Activated CD4-positive, alpha-beta memory T cell treated with anti-CD3 and anti-CD28 coated beads, Interleukin-2, amount 10 ng/mL, durations not matched to agents 7 days and 5 days (primary cell): ENCODE data around the gene RPRML. TPM values are rescaled to one million over a fixed set of nuclear protein-coding genes. Genes with fewer than 3 reads are reported as not detected.
"Not testable (repeated sequence)": the region's sequence is repeated elsewhere in the genome, so short reads cannot be mapped to it uniquely, and the experiment has no call there.

Experiments
- CTCF ChIA-PET: fragments of 350-600 bp; sonication (Branson Sonifier 250); formaldehyde crosslinking; loops from one replicate; lab custom pipeline; 2021; ENCODE audit warnings: antibody characterized with exemption, inconsistent platforms; lab: Charles Lee
- POLR2A ChIA-PET: fragments of 350-600 bp; sonication (Branson Sonifier 250); formaldehyde crosslinking; loops from one replicate; lab custom pipeline; 2021; ENCODE audit warnings: antibody characterized with exemption; lab: Charles Lee
- DNase-seq: peaks from one replicate; pipeline ENCODE4 v3.0.0-alpha.2; 2020
- H3K27ac Mint-ChIP-seq: one replicate; pipeline ENCODE4 v1.8.0; 2021; ENCODE audit warnings: mild to moderate bottlenecking, mixed read lengths
- H3K27me3 Mint-ChIP-seq: one replicate; pipeline ENCODE4 v1.8.0; 2021; ENCODE audit warnings: mixed read lengths
- H3K36me3 Mint-ChIP-seq: one replicate; pipeline ENCODE4 v1.8.0; 2021; ENCODE audit warnings: low read depth, mixed read lengths
- H3K4me1 Mint-ChIP-seq: one replicate; pipeline ENCODE4 v1.8.0; 2021; ENCODE audit warnings: mixed read lengths
- H3K4me3 Mint-ChIP-seq: one replicate; pipeline ENCODE4 v1.8.0; 2021; ENCODE audit warnings: mild to moderate bottlenecking, mixed read lengths
- H3K9me3 Mint-ChIP-seq: one replicate; pipeline ENCODE4 v1.8.0; 2021; ENCODE audit warnings: mixed read lengths
- total RNA-seq, 2 experiments: library from RNA; stranded (reverse); gene quantifications; one replicate each; pipeline ENCODE4 v1.2.3, GENCODE V29; 2021

Gene RPRML
- total RNA-seq = not detected

DNA sequence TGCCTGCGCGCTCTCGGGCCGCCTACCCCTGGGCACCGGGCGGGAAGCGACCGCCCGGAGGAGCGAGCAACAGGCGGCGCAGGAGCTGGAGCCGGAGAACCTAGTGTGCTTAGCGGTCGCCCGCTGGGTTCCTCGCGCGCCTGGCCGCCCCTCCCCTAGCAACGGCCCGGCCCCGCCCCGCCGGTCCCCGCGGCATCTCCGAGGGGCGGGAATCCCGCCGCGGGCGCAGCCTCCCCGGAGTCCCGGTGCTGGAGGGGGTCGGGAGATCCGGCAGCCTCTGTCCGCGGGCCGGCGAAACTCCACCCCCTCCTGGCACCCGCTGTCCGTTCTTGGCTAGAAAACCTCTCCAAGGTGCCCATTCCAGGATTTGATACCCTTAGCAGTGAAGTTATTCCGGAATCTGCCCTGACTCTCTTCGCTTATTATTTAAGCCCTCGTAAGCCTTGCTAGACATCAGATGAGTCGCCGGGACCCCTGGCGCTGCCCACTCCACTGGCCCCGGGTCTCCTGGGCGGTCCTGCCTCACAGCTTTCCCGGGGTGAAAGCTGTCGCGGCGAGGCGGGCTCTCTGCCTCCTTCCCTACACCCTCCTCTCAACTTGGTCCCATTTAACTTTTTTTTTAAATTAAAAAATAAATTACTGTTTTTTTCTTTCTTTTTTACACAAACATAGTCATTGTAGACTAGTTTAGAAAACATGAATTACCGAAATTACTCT, at the start of gene RPRML:
RPRML (minus strand) TSS at position 107 of the 717 bp plus-strand sequence. CDS start 246 bp downstream, outside the sequence.
- CTCF ChIA-PET = no interaction called here
- Mint-ChIP-seq H3K27me3 (peaks cover 50% of the 10 kb centered on the region), H3K9me3 (no peaks in the 10 kb centered on the region), H3K27ac (no peak within 1 kb of the TSS), H3K4me3 (peak within 1 kb of the TSS; percentile 60), H3K4me1 (peaks cover 12% of the 10 kb centered on the region), H3K36me3 (no peaks in the 10 kb centered on the region)
- peak; percentile 30 for DNase-seq
- POLR2A ChIA-PET = no interaction called here

DNA sequence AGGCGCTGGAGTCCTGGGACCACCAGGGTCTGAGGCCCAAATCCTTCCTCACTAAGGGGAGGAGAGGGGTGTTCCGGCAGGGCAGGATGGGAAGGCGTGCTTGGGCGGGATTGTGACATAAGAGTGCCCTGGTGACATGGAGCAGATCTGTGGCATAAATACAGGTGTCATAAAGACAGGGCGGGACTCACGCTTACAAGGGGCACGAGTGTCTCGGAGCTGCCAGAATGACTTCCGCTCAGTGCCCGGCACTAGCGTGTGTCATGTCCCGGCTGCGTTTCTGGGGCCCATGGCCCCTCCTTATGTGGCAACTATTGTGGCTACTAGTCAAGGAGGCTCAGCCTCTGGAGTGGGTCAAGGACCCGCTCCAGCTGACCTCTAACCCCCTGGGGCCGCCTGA, 37.9 kb upstream of the RPRML start:
- not testable (repeated sequence) for H3K27ac Mint-ChIP-seq, H3K27me3 Mint-ChIP-seq, H3K9me3 Mint-ChIP-seq

DNA sequence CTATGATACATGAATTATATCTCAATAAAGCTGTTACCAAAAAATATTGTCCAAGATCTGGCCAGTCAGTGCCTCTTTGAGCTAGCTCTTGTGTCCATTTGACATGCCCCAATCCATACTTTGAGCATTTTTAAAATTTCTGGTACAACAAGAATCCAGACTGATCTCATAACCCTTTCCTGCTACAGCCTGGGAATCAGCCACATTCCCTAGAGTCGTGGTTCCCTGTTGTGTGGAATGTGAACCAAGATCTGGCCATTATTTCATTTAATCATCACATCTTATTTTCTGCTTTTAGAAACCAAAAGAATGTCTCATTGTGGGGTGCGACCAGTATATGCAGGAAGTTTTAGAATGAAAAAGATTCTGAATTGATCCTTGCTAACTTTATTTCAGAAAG, 34.3 kb upstream of the RPRML start:
- no peak overlapping the region for H3K4me3 Mint-ChIP-seq
- no peaks in the 10 kb centered on the region for H3K9me3 Mint-ChIP-seq
- H3K36me3 Mint-ChIP-seq = no peaks in the 10 kb centered on the region
- peaks cover 9% of the 10 kb centered on the region for H3K4me1 Mint-ChIP-seq
- no peak overlapping the region for H3K27ac Mint-ChIP-seq
- ChIA-PET POLR2A (no interaction called here), CTCF (no interaction called here)
- DNase-seq = no peak
- no peaks in the 10 kb centered on the region for H3K27me3 Mint-ChIP-seq

More for the DNA sequence above, 37.9 kb upstream of the RPRML start:
- H3K36me3 Mint-ChIP-seq, DNase-seq, POLR2A ChIA-PET, H3K4me1 Mint-ChIP-seq, CTCF ChIA-PET, H3K4me3 Mint-ChIP-seq: not testable (repeated sequence)

DNA sequence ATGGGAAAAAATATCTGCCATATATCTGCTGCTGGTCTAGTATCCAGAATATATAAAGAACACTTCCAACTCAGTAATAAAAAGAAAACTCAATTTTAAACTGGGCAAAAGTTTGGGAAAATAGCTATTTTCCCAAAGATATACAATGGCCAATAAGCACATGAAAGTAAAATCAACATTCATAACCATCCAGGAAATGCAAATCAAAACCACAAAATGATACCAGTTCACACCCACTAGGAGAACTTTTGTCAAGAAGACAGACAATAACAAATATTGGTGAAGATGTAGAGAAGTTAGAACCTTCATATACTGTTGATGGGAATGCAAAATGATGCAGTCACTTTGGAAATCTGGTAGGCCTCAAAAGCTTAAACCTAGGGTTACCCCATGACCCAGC, 33.4 kb upstream of the RPRML start:
- Mint-ChIP-seq H3K9me3 (no peaks in the 10 kb centered on the region), H3K27ac (no peak overlapping the region), H3K27me3 (no peaks in the 10 kb centered on the region), H3K36me3 (no peaks in the 10 kb centered on the region), H3K4me3 (no peak overlapping the region), H3K4me1 (peaks cover 9% of the 10 kb centered on the region)
- DNase-seq = no peak
- ChIA-PET CTCF (no interaction called here), POLR2A (no interaction called here)

DNA sequence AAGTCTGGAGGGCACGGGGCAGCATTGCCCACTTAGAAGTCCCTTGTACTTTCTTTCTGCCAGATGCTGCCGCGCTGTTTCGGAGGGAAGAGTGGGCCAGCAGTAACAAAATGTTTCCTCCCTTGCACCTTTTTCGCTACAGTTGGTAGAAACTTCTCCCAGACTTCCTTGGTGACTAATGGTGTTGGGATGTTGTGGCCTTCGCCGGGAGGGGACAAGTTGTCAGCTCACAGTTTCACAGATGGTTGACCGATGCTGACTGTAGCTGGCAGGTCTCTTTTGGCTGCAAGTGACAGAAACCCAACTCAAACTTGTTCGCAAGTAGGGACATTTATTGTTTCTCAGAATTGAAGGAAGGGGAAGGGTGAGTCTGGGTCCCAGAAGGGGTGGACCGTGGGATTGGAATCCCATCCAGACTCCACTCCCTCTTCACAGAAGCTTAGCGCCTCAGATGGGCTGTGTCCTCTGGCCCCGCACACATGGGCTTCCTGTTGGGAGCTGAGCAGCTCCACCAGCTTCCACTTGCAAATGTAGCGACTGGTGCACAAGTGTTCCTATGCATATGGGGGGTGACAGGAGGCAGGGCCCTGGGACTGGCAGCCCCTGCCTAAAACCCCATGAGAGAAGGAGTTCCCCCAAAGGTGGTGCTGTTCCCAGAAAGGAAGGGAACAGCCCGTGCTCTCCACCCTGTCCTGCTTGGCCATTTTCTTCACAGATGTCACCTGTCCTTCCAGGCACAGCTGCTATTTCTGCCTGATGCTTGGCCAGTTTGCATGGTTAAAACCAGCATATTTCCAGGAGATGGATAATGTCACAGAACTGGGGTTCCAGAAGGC, 30.9 kb upstream of the RPRML start:
- H3K27me3 Mint-ChIP-seq = no peaks in the 10 kb centered on the region
- CTCF ChIA-PET = no interaction called here
- peaks cover 9% of the 10 kb centered on the region for H3K4me1 Mint-ChIP-seq
- no peak overlapping the region for H3K27ac Mint-ChIP-seq
- no peaks in the 10 kb centered on the region for H3K36me3 Mint-ChIP-seq
- POLR2A ChIA-PET = no interaction called here
- DNase-seq = no peak
- H3K4me3 Mint-ChIP-seq = no peak overlapping the region
- no peaks in the 10 kb centered on the region for H3K9me3 Mint-ChIP-seq

DNA sequence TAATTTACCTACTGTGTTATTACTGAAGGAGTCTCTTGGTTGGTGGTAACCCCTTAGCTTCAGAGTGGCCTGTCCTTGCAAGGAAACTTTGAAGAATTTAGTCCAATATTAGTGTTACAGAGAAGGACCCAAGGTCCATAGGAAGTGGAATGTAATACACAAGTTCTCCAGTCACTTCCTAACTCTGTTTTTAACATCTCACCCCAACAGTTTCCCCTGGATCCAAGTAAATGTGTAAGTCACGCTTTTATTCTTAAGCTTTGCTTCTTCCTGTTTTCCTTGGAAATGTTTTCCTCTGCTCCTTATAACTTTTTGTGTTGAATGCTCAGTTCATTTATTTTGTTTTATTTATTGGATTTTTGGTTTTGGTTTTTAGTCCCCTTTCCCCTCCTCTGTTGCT, 25.9 kb upstream of the RPRML start:
- POLR2A ChIA-PET = no interaction called here
- CTCF ChIA-PET = interaction anchor here (1.3 kb wide), 1 partner anchor 62 kb away, joined by 3 read pairs; no protein-coding TSS in a partner anchor

DNA sequence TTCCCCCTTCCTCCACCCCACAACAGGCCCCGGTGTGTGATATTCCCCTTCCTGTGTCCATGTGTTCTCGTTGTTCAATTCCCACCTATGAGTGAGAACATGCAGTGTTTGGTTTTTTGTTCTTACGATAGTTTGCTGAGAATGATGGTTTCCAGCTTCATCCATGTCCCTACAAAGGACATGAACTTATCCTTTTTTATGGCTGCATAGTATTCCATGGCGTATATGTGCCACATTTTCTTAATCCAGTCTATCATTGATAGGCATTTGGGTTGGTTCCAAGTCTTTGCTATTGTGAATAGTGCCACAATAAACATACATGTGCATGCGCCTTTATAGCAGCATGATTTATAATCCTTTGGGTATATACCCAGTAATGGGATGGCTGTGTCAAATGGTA, 24.8 kb upstream of the RPRML start:
- H3K27me3 Mint-ChIP-seq, H3K9me3 Mint-ChIP-seq, DNase-seq, POLR2A ChIA-PET, H3K36me3 Mint-ChIP-seq, H3K4me1 Mint-ChIP-seq, CTCF ChIA-PET, H3K4me3 Mint-ChIP-seq, H3K27ac Mint-ChIP-seq: not testable (repeated sequence)

More for the DNA sequence above, 25.9 kb upstream of the RPRML start:
- DNase-seq = no peak
- H3K9me3 Mint-ChIP-seq = no peaks in the 10 kb centered on the region
- no peaks in the 10 kb centered on the region for H3K36me3 Mint-ChIP-seq
- no peak overlapping the region for H3K27ac Mint-ChIP-seq
- H3K4me3 Mint-ChIP-seq = no peak overlapping the region
- no peaks in the 10 kb centered on the region for H3K27me3 Mint-ChIP-seq
- peaks cover 8% of the 10 kb centered on the region for H3K4me1 Mint-ChIP-seq

DNA sequence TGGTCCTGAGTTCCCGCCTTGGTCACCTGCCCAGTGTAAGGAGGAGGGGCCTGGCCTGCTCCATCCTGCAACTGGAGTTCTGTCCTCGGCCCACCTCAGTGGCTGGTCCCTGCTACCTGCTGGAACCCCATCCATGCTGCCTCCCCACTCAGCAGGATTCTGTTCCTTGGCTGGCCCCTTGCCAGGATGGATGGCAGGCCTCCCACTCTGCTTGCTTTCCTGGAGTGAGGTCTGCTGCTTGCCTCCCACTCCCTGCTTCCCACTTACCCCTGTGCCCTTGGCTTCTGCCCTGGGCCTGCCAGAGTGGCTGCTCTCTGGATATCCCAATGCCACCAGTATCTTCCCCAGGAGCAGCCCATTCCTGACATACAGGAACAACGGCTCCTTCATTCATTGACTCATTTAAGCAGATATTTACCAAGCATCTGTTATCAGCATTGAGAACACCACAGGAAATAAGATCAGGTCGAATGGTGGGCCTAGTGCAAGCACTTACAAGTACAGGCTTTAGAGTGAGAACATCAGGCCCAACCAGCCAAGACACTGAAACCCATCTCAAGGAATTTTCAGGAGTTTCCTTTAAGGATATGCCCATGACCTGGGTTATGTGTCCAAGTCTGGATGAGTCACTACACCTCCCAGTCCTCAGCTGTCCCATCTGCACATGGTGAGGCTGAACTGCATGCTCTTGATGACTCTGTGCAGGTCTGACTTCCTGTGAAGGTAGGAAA, 17.0 kb upstream of the RPRML start:
- Mint-ChIP-seq H3K27me3 (no peaks in the 10 kb centered on the region), H3K27ac (no peak overlapping the region), H3K4me1 (peaks cover under 1% of the 10 kb centered on the region), H3K9me3 (no peaks in the 10 kb centered on the region), H3K36me3 (no peaks in the 10 kb centered on the region), H3K4me3 (no peak overlapping the region)
- CTCF ChIA-PET = interaction anchor here (1.6 kb wide), 1 partner anchor 54 kb away, joined by 3 read pairs; no protein-coding TSS in a partner anchor
- DNase-seq = no peak
- POLR2A ChIA-PET = no interaction called here

DNA sequence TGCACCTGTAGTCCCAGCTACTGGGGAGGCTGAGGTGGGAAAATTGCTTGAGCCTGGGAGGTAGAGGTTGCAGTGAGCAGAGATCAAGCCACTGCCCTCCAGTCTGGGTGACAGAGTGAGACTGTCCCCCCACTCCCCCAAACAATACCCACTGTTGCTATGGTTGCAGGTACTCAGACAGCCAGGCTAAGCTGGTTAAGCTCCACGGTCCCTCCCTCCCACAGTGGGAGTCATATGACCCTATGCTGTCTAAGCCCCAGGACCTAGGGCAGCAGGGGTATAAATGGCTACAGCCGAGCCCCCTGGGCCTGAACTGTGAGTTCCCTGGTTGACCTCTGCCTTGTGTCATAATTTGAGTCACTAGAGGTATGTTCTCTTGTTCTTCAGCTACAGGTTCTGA, 15.9 kb upstream of the RPRML start:
- H3K4me3 Mint-ChIP-seq = no peak overlapping the region
- H3K9me3 Mint-ChIP-seq = no peaks in the 10 kb centered on the region
- H3K4me1 Mint-ChIP-seq = no peaks in the 10 kb centered on the region
- H3K27me3 Mint-ChIP-seq = peaks cover 1% of the 10 kb centered on the region
- CTCF ChIA-PET = interaction anchor here (1.1 kb wide), 1 partner anchor 11 kb away, joined by 3 read pairs; no protein-coding TSS in a partner anchor
- DNase-seq = no peak
- H3K27ac Mint-ChIP-seq = no peak overlapping the region
- POLR2A ChIA-PET = no interaction called here
- H3K36me3 Mint-ChIP-seq = no peaks in the 10 kb centered on the region

DNA sequence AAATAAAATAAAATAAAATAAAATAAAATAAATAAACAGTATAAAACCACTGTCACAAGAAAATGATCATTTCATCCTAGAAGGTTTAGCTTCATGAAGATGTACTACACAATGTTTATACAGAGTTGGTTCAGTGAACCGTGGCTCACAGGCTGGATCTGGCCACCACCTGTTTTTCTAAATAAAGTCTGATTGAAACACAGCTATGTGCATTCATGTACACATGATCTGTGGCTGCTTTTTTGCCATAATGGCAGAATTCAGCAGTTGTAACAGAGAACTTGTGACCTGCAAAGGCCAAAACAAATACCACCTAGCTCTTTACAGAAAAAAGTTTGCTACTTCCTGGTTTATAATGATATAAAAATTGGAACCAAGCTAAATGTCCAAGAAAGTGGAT, 12.6 kb upstream of the RPRML start:
- Mint-ChIP-seq H3K27me3 (peaks cover 12% of the 10 kb centered on the region), H3K27ac (no peak overlapping the region), H3K9me3 (no peaks in the 10 kb centered on the region), H3K4me1 (no peaks in the 10 kb centered on the region), H3K4me3 (no peak overlapping the region), H3K36me3 (no peaks in the 10 kb centered on the region)
- ChIA-PET POLR2A (no interaction called here), CTCF (no interaction called here)
- no peak for DNase-seq

DNA sequence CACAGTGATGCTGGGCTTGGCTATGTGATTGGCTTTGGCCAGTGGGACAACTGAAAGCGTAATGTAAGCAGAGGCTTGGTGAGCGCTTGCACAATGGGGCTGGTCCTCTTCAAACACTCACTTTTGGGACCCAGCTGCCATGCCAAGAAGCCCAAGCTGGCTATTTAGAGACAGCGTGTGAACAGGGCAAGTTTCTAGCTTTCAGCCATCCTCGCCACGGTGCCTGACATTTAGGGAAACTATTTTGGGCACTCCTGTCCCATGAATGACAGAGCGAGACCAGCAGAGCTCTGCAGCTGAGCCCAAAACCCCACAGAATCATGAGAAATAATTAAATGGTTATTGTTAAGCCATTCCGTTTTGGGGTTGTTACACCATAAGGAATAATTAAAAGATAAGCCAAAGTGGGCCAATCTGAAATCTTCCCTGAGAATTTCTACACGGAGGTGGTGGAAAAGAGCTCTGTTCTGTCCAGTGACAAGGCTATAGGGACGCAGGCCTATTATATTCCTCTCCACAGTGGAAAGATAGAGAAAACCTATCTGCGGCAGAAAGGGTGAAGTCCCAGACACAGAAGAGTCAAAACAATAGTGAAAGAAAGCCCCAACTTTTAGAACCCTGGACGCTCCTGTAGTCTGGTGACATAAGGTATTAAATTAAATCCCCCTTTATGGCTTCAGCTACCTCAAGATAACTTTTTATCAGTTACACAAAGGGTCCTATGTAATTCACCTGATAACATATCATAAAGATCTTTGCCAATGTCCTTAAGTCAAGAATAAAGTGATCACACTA, 10.8 kb upstream of the RPRML start:
- Mint-ChIP-seq H3K36me3 (no peaks in the 10 kb centered on the region), H3K27me3 (peaks cover 18% of the 10 kb centered on the region), H3K27ac (no peak overlapping the region), H3K9me3 (no peaks in the 10 kb centered on the region), H3K4me3 (no peak overlapping the region), H3K4me1 (no peaks in the 10 kb centered on the region)
- POLR2A ChIA-PET = no interaction called here
- no peak for DNase-seq
- CTCF ChIA-PET = no interaction called here

DNA sequence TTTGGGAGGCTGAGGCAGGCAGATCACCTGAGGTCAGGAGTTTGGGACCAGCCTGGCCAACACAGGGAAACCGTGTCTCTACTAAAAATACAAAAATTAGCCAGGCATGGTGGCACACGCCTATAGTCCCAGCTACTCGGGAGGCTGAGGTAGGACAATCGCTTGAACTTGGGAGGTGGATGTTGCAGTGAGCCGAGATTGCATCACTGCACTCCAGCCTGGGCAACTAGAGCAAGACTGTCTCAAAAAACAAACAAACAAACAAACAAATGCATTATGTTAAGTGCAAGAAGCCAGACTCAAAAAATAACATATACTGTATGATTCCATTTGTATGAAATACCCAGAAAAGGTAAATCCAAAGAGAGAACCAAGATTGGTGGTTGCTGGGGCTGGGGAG, 8.9 kb upstream of the RPRML start:
- H3K4me3 Mint-ChIP-seq, H3K27ac Mint-ChIP-seq, CTCF ChIA-PET, POLR2A ChIA-PET, H3K9me3 Mint-ChIP-seq, H3K4me1 Mint-ChIP-seq, H3K36me3 Mint-ChIP-seq, DNase-seq: not testable (repeated sequence)
- H3K27me3 Mint-ChIP-seq = peaks cover 19% of the 10 kb centered on the region
